Tibial nerve (tissue), 4 donors: ENCODE measurements around the gene TMED8. TPM values are rescaled to one million over a fixed set of nuclear protein-coding genes. Genes with fewer than 3 reads are reported as not detected.
A peak's percentile ranks its signal among the peaks of the same experiment; 100 is the strongest.

ENCODE experiments used
- DNase-seq, 2 donors: peaks; one replicate each; pipeline ENCODE4 v3.0.0-alpha.2; 2019; ENCODE audit warnings: low spot score in 2 of 2
- H3K27ac ChIP-seq, 4 donors: fragments of 200-600 bp; sonication (generic) in 3 of 4; one replicate each; pipeline ENCODE4 v1.5.1; 2017 to 2019; ENCODE audit warnings: mild to moderate bottlenecking in 1 of 4
- H3K27me3 ChIP-seq, 2 donors: fragments of 200-600 bp; sonication (generic) in 1 of 2; one replicate each; pipeline versions ENCODE4 v1.5.1 to v1.6.0; 2017 to 2019
- H3K36me3 ChIP-seq, 3 donors: fragments of 200-600 bp; sonication (generic); one replicate each; pipeline ENCODE4 v1.5.1; 2018 to 2019
- H3K4me1 ChIP-seq, 4 donors: fragments of 200-600 bp; sonication (generic) in 3 of 4; one replicate each; pipeline ENCODE4 v1.5.1; 2017 to 2019
- H3K4me3 ChIP-seq, 4 donors: fragments of 200-600 bp; sonication (generic) in 3 of 4; one replicate each; pipeline ENCODE4 v1.5.1; 2017 to 2019; ENCODE audit warnings: mild to moderate bottlenecking in 1 of 4, moderate library complexity in 1 of 4
- H3K9me3 ChIP-seq, 4 donors: fragments of 200-600 bp; sonication (generic) in 3 of 4; one replicate each; pipeline ENCODE4 v1.5.1; 2017 to 2019
- CTCF ChIP-seq, 5 experiments: fragments of 200-600 bp in 3 of 5; fragments of 450-650 bp in 2 of 5; sonication (generic) in 3 of 5; IDR thresholded peaks; one replicate each; pipeline ENCODE4 v1.5.1; 2016 to 2019; ENCODE audit warnings: antibody characterized with exemption in 5 of 5, mild to moderate bottlenecking in 3 of 5, moderate library complexity in 2 of 5
- EP300 ChIP-seq, 2 donors: sonication (generic); formaldehyde crosslinking; IDR thresholded peaks; one replicate each; pipeline ENCODE4 v1.6.1; 2017; ENCODE audit warnings: antibody characterized with exemption in 2 of 2, mild to moderate bottlenecking in 1 of 2
- POLR2A ChIP-seq, 2 donors: fragments of 450-650 bp; IDR thresholded peaks; one replicate each; pipeline ENCODE4 v1.6.1; 2017; ENCODE audit warnings: antibody characterized with exemption in 2 of 2, mild to moderate bottlenecking in 2 of 2, moderate library complexity in 2 of 2
- WGBS, 2 donors: methylation state at CpG; one replicate each; pipeline ENCODE4 v1.1.5; 2018; 5-methylcytosine and 5-hydroxymethylcytosine counted together
- total RNA-seq, 4 donors: library from RNA; depleted of rRNA; stranded (reverse); fragments of >200 nt; gene quantifications; one replicate each; pipeline ENCODE4 v1.1.0, GENCODE V29; 2016

Gene TMED8
- total RNA-seq, 4 donors from 2014 or later: 11.7 to 14.0 (median 12.4) TPM

GRCh38 chr14:77310026-77310425 is 66.9 kb downstream of the TMED8 start:
- Histone ChIP-seq H3K36me3 (peaks cover 0 to 13% (median 0%) of the 10 kb centered on the region in 3 donors), H3K27ac (peak overlapping the region in 1 of 4 donors; percentile 55), H3K4me3 (no peak overlapping the region), H3K27me3 (no peaks in the 10 kb centered on the region), H3K4me1 (peaks cover 0 to 75% (median 41%) of the 10 kb centered on the region in 4 donors), H3K9me3 (no peaks in the 10 kb centered on the region)
- WGBS, 2 donors: 81 to 83% methylated on average over 4 of the region's 4 CpGs
- DNase-seq: no peak
- TF ChIP-seq CTCF (IDR thresholded peaks at IDR 0.05) (no peak), POLR2A (IDR thresholded peaks at IDR 0.05) (no peak), EP300 (IDR thresholded peaks at IDR 0.05) (no peak)

- TF ChIP-seq EP300 (IDR thresholded peaks at IDR 0.05) (no peak), POLR2A (IDR thresholded peaks at IDR 0.05) (no peak), CTCF (IDR thresholded peaks at IDR 0.05) (no peak)
- Histone ChIP-seq H3K36me3 (peaks cover 0 to 13% (median 0%) of the 10 kb centered on the region in 3 donors), H3K27me3 (no peaks in the 10 kb centered on the region), H3K4me3 (no peak overlapping the region), H3K4me1 (peaks cover 0 to 74% (median 39%) of the 10 kb centered on the region in 4 donors), H3K27ac (peak overlapping the region in 3 of 4 donors; percentile 38 to 87 (median 50)), H3K9me3 (no peaks in the 10 kb centered on the region)
- WGBS, 2 donors: 52 to 59% methylated on average over 4 of the region's 4 CpGs
- DNase-seq: no peak
Observed at GRCh38 chr14:77309131-77309530, 67.8 kb downstream of the TMED8 start.

GRCh38 chr14:77306851-77307496 is 69.9 kb downstream of the TMED8 start:
- TF ChIP-seq CTCF (IDR thresholded peaks at IDR 0.05): no peak
- TF ChIP-seq EP300 (IDR thresholded peaks at IDR 0.05): no peak
- TF ChIP-seq POLR2A (IDR thresholded peaks at IDR 0.05): no peak
- H3K36me3 ChIP-seq: peaks cover 0 to 22% (median 0%) of the 10 kb centered on the region in 3 donors
- WGBS, 2 donors: 9 to 22% methylated on average over 3 of the region's 3 CpGs
- H3K9me3 ChIP-seq: no peaks in the 10 kb centered on the region
- H3K27me3 ChIP-seq: no peaks in the 10 kb centered on the region
- peaks cover 0 to 73% (median 29%) of the 10 kb centered on the region in 4 donors for H3K4me1 ChIP-seq
- H3K27ac ChIP-seq: peak overlapping the region; percentile 72 to 95 (median 80)
- peak overlapping the region in 2 of 4 donors; percentile 6 to 8 for H3K4me3 ChIP-seq
- no peak for DNase-seq

GRCh38 chr14:77306416-77306815 is 70.5 kb downstream of the TMED8 start:
- TF ChIP-seq CTCF (IDR thresholded peaks at IDR 0.05) (no peak), EP300 (IDR thresholded peaks at IDR 0.05) (peak in 1 of 2 donors; percentile 42), POLR2A (IDR thresholded peaks at IDR 0.05) (no peak)
- peak overlapping the region in 1 of 4 donors; percentile 8 for H3K4me3 ChIP-seq
- DNase-seq: no peak
- peak overlapping the region; percentile 72 to 95 (median 80) for H3K27ac ChIP-seq
- peaks cover 0 to 79% (median 29%) of the 10 kb centered on the region in 4 donors for H3K4me1 ChIP-seq
- peaks cover 0 to 22% (median 0%) of the 10 kb centered on the region in 3 donors for H3K36me3 ChIP-seq
- no peaks in the 10 kb centered on the region for H3K9me3 ChIP-seq
- 23 to 39% methylated on average over 3 of the region's 3 CpGs for WGBS, 2 donors
- H3K27me3 ChIP-seq: no peaks in the 10 kb centered on the region

GRCh38 chr14:77305696-77306095 is 71.2 kb downstream of the TMED8 start:
- TF ChIP-seq POLR2A (IDR thresholded peaks at IDR 0.05) (no peak), CTCF (IDR thresholded peaks at IDR 0.05) (no peak), EP300 (IDR thresholded peaks at IDR 0.05) (no peak)
- Histone ChIP-seq H3K36me3 (peaks cover 0 to 22% (median 0%) of the 10 kb centered on the region in 3 donors), H3K27me3 (no peaks in the 10 kb centered on the region), H3K4me1 (peaks cover 0 to 82% (median 29%) of the 10 kb centered on the region in 4 donors), H3K27ac (peak overlapping the region; percentile 72 to 95 (median 80)), H3K4me3 (peak overlapping the region in 1 of 4 donors; percentile 8), H3K9me3 (no peaks in the 10 kb centered on the region)
- WGBS, 2 donors: 38 to 57% methylated on average over 4 of the region's 4 CpGs
- no peak for DNase-seq
